ENCODE data around the gene SPRR1B. TPM values are rescaled to one million over a fixed set of nuclear protein-coding genes. Genes with fewer than 3 reads are reported as not detected.
"Not testable (repeated sequence)": the region's sequence is repeated elsewhere in the genome, so short reads cannot be mapped to it uniquely, and the experiment has no call there.

SPRR1B gene, protein sequence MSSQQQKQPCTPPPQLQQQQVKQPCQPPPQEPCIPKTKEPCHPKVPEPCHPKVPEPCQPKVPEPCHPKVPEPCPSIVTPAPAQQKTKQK
- 0.57 and 1.9 TPM in 2 replicates for total RNA-seq (2014; rRNA removed; shearing (Covaris generic))

DNA sequence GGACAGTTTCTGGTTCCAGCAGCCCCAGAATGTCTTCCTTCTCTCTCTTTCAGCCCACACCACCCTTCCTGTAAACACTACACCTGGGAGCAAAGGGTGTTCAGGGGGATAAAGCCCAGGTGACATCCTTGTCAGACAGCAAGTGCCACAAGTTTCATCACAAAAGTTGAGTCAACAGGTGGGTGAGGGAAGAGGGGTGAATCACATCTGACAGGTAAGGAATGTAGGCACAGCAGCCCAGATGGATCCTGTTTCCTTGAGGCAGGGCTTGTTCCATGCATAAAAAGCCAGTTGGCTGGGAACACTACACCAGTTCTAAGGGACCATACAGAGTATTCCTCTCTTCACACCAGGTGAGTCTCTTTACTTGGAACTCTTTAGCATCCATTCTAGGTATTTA, at the start of gene SPRR1B:
Gene SPRR1B, plus strand, starts transcription at position 309 of the 400 bp plus-strand sequence. CDS start 1,143 bp downstream, outside the sequence.
- DNase-seq (ENCODE audit: low spot score): peak; percentile 4

DNA sequence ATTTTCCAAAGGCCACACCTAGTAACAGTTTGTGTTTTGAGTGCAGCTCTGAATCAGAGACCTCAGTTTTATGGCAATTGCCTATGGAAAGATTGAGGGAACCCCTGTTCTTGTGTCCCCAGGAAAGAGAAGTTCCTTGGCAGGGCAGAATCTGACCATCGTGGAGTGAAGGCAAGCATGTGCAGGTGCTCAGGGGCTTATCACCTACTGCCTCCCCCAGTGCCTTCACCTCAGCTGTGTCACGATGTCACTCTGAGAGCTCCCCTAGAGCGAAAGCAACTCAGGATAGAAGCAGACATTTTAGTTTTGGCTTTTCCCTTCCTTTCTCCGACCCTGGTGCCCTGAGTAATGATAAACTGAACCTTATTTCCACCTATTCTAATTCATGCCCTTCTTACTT, 48.9 kb upstream of the SPRR1B start:
- DNase-seq (ENCODE audit: low spot score): no peak

- DNase-seq (ENCODE audit: low spot score): peak; percentile 8
Measured at GRCh38 chr1:152983234-152983633, 47.8 kb upstream of the SPRR1B start.

DNA sequence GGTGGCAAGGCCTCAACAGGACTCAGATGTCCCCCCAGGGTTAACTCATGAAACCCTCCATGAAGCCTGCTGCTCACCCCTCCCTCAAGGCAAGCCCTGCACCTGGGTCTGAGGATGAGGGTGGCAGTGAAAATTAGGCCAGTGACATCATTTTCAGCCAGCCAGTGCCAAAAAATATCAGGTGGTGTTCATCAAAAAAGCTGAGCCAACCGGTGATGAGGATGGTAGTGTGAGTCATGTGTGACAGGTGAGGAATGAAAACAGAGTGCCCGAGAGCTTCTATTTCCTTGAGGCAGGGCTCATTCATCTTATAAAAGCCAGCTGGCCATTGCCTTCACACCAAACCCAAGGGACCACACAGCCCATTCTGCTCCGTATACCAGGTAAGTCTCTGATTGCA, 47.3 kb upstream of the SPRR1B start, which contains the start of gene SPRR1A:
Gene SPRR1A, plus strand, starts transcription at position 339 of the 400 bp plus-strand sequence. CDS start 1,150 bp downstream, outside the sequence.
- peak; percentile 20 for DNase-seq (ENCODE audit: low spot score)

- no peak for DNase-seq (ENCODE audit: low spot score)
Measured at GRCh38 chr1:152986578-152986977, 44.4 kb upstream of the SPRR1B start.

DNA sequence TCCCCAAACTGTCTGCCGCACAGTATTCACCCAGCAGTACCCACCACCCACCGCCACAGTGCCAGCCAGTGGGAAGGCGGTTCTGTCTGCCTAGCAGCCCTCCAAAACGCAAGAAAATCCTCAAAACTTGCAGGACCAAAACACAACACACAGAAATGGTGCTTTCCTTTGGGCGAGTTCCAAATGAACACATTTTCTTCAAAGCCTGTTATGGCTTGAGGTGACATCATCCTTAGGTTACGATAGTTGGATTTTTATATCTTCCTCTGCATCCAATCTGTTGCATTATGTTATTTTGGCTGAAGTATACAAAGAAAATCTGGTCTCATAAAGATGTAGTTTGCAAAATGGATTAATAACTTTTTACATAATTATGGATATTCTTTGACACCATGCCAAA, 37.8 kb upstream of the SPRR1B start:
- no peak for DNase-seq (ENCODE audit: low spot score)

GRCh38 chr1:152995842-152996241, 35.2 kb upstream of the SPRR1B start:
- DNase-seq (ENCODE audit: low spot score): no peak

GRCh38 chr1:152996633-152997400, 34.2 kb upstream of the SPRR1B start:
- no peak for DNase-seq (ENCODE audit: low spot score)

- DNase-seq (ENCODE audit: low spot score): no peak
Measured at GRCh38 chr1:152997901-152998300, 33.1 kb upstream of the SPRR1B start.

- DNase-seq (ENCODE audit: low spot score): no peak
Measured at GRCh38 chr1:152998476-152998875, 32.5 kb upstream of the SPRR1B start.

DNA sequence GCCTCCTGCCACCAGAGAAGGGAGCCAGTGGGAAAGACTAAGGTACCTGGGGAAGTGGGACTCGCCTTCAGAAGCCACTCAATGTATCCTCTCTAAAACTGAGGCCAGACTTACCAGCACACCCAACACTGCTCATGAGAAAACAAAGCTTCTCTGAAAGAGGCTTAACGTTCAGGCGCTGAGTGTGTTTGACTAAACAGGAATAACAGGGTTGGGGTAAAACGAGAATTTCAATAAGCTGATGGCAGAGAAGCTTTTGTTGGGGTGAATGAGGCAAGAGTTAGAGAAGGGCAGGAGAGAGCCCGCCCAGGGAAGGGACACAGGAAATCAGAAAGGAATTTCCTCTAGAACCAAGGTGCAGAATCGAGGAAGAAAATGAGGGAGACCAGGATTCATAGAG, 31.2 kb upstream of the SPRR1B start:
- DNase-seq (ENCODE audit: low spot score): no peak

DNA sequence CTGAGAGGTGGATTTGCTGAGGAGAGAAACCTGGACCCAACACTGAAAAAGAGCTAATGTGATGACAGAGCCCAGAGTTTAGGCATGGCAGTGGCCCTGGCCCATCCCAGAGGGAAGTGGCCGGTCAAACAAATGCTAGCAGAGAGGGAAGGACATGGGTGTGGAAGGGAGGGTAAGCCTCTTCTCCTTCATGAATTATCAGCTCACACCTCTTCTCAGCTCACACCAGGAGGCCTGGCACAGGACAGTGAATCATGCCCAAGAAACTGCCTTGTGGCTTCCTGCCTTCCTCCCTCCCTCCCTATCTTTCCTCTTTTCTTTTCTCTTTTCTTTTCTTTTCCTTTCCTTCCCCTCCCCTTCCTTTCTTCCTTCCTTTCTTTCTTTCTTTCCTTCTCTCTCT, 30.7 kb upstream of the SPRR1B start:
- no peak for DNase-seq (ENCODE audit: low spot score)

- DNase-seq (ENCODE audit: low spot score): peak; percentile 43
Measured at GRCh38 chr1:153001382-153001781, 29.6 kb upstream of the SPRR1B start, which contains the start of gene SPRR3. TSS of gene SPRR3 (plus strand) at chr1:153001749. CDS start at chr1:153003021, 1,272 bp downstream.

DNA sequence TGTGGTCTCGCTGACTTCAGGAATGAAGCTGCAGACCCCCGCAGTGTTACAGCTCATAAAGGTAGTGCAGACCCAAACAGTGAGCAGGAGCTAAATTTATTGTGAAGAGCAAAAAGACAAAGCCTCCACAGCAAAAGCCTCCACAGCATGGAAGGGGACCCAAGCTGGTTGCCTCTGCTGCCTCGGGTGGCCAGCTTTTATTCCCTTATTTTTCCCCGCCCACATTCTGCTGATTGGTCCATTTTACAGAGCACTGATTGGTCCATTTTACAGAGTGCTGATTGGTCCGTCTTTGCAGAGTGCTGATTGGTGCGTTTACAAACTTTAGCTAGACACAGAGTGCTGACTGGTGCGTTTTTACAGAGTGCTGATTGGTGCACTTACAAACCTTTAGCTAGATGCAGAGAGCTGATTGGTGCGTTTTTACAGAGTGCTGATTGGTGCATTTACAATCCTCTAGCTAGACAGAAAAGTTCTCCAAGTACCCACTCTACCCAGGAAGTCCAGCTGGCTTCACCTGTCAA, 19.7 kb upstream of the SPRR1B start:
- DNase-seq (ENCODE audit: low spot score): not testable (repeated sequence)

DNA sequence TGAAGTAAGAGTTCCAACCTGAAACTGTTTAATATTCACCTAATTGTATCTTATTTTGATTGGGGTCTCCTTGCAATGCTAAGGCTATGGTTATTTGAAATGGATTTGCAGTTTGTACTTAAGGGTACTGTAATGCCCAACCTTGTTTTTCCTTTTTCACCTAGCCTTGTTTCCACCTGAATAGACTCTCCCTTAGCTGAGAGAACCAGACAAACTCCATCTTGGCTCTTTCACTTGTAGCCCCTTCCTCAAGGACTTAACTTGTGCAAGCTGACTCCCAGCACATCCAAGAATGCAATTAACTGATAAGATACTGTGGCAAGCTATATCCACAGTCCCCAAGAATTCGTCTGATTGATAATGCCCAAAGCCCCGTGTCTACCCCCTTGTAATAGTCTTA, 9.2 kb upstream of the SPRR1B start:
- DNase-seq (ENCODE audit: low spot score): not testable (repeated sequence)

DNA sequence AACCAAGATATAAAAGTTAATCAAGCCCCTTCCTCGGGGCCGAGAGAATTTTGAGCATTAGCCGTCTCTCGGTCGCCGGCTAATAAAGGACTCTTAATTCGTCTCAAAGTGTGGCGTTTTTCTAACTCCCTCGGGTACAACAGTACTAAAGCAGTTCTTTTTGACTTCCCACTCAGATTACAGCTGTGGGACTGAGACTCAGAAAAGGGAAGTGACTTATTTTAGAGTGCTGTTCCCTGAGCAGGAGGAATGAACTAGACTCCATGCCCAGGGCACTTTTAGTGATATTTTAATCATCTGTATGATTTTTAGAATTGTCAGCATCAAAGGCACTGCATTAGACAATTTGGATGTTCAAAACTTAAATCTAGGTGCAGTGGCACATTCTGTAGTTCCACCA, 8.7 kb upstream of the SPRR1B start:
- DNase-seq (ENCODE audit: low spot score): not testable (repeated sequence)

DNA sequence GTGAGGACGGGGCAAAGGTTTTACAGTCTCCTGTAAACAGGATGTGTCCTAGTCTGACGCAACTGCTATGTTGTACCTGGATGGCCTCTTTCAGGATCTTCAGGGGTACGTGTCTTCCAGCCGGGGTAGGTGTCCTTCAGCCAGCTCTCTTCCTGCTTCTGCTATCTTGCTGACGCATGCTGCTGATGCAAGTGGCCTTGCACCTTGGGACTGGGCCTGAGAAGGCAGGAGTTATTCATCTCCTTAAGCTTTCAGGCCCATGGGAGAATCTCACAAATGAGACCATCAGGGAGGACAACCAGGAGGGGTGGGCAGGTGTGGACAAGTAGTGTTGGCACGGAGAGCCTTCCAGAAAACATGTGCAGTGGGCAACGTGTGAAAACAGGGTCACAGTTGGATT, 7.9 kb upstream of the SPRR1B start:
- DNase-seq (ENCODE audit: low spot score): no peak

- DNase-seq (ENCODE audit: low spot score): no peak
Measured at GRCh38 chr1:153024413-153024812, 6.6 kb upstream of the SPRR1B start.

GRCh38 chr1:153025797-153026196, 5.2 kb upstream of the SPRR1B start:
- DNase-seq (ENCODE audit: low spot score): no peak

- no peak for DNase-seq (ENCODE audit: low spot score)
Measured at GRCh38 chr1:153028766-153029165, 2.2 kb upstream of the SPRR1B start.

DNA sequence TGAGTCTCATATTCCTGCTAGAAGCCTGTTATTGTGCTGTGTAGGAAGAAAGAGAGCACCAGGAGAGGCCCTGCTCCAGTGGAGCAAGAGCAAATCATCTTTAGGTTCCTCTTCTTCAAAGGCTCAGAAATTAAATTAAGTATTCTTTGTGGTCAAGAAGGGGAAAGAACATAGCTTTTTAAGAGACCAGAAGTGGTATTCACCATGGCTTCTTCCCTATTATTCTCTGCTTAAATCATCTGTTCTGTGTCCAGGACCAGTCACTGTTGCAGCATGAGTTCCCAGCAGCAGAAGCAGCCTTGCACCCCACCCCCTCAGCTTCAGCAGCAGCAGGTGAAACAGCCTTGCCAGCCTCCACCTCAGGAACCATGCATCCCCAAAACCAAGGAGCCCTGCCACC, 1.1 kb downstream of the SPRR1B start:
- no peak for DNase-seq (ENCODE audit: low spot score)

DNA sequence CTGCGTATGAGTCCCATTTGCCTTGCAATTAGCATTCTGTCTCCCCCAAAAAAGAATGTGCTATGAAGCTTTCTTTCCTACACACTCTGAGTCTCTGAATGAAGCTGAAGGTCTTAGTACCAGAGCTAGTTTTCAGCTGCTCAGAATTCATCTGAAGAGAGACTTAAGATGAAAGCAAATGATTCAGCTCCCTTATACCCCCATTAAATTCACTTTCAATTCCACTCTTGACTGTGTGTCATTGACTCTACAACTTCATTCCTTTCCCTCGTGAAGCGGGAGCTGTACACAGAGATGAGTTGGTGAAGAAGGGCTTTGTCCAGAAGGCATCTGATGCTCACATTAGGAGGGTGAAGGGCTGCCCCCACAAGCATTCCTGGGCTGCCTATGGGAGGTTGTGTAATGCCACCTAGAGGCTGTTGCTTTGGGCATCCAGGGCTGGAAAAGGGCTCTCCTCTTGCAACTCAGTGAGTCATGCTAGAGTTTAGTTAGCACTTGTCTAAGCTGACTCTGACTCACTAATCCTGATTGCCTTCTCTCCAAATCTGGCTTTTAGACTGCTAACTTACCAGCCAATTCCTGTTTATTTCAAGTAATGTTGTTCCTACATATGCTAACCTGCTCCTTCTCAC, 1.8 kb downstream of the SPRR1B start:
- DNase-seq (ENCODE audit: low spot score): peak; percentile 69

Data from HT-29 (cell line).